GM21360 (cell line): ENCODE measurements around the gene ASCC3.

ENCODE experiments used
- ATAC-seq: cut with Tn5 transposase; IDR thresholded peaks from one replicate; pipeline ENCODE4 v1.9.1; 2021; ENCODE audit warnings: mild to moderate bottlenecking, moderate library complexity; ENCODE audit not compliant: unreplicated experiment

The ASCC3 gene

GRCh38 chr6:100506651-100507050 lies 374.5 kb downstream of the ASCC3 start:
- ATAC-seq: no peak

GRCh38 chr6:100504786-100505737 lies 376.1 kb downstream of the ASCC3 start:
- peak; percentile 58 for ATAC-seq

DNA sequence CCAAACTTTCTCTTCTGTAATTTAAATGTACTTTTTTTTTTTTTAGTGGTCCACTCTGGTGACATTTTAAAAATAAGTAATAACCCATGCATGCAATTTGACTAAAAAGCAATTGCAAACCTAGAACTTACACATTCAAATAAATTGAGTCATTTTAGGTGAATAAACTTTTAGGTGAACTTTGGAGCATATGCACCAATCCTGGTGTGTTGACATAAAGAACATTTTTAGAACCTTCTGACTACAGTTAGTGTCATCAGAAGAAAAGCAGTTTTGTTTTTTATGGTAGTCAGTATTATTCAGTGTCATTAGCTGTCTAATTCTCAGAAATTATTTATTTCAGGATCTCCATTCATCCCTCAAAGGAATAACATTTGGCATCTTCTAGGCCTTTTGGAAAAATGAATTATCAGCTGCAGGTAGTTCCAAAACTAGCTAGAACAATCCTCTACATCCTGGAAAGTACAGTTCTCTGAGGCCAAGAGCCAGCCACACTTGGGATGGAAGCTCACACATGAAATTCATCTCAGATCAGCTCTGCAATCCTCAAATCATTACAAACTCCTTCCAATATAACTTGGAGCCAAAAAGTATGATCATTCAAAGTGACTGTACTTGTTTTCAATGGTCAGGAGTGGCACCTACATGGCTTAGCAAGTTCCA lies 378.0 kb downstream of the ASCC3 start:
- no peak for ATAC-seq

DNA sequence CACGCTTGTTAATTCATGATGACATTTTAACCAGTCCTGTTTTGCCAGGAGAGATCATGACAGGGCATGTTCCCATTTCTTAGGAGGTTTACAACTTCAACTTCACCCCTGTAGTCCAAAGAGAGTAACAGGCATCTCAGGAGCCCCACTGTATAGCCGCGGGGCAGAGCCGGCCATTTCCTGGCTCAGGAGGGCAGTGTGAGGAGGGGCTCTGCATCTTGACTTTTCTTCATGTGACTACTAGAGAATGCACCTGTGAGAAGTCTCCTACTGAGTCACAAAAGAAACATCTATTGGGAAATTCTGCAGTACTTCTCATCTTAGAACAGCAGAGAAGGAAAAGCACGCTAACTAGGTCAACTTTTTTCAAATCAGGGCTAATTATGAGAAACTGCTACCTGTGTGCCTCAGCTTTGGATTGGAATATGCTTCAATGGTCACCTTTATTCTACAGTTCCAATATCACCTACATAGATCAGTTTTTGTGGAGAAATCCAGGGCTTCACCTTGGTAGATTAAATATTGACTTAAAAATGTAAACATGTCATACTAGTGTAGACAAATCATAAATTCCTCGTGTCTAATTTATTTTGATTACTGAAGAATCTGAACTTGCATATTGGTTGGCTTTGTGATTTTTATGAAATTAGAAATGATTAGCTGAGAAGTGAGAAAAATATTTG lies 387.8 kb downstream of the ASCC3 start:
- ATAC-seq: no peak

DNA sequence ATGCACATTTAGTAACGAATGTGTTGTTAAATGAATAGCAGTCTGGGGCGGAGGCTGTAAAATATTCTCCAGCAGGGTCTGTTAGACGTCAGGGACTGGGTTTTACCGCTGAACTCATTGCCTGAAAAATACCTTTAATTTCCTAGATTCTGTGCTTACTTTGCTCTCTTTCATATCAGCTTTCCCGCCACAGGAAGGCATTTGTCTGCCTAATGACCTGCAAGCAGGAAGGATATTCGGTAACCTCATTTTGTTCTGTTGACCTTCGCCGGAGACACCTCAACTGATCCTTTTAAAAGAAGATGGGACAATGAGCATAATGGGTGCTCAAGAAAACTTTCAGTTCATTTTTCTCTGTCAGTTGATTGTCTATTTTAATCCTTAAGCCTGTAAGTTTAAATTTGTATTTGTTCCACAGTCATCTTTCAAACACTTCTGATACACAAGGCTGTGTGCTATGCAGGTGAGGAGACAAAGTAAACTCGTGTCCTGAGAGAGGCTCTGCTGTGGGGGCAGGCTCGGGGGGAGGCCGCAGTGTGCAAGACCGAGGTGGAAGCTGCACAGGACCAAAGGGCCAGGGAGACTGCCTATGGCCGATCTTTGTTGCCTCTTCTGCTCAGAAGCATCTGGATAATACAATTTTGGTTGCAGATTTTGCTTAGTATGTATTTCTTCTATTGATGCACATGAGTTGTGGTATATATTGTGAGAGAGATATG lies 389.0 kb downstream of the ASCC3 start:
- ATAC-seq: no peak

- no peak for ATAC-seq
These were observed 391.1 kb downstream of the ASCC3 start for GRCh38 chr6:100490065-100490464.

- ATAC-seq: peak; percentile 54
These were observed 392.9 kb downstream of the ASCC3 start for GRCh38 chr6:100488244-100488643.

GRCh38 chr6:100487638-100488037 lies 393.5 kb downstream of the ASCC3 start:
- no peak for ATAC-seq

DNA sequence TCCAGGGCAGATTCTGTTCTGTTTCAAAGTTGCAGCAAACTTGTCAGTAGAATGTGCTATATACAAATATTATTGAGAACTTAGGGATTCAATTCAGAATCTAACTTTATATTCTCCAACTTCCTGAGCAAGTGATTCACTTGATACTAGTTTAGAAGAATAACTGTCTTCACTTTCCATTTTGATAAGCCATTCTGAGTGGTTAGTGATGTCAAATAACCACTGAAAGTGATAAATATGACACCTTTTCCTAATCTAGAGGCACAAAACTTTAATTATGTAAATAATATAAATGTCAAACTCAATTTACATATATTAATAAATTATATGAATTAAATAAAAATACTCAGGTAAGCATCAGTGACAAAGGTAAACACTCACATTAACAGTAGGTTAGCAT lies 395.9 kb downstream of the ASCC3 start:
- no peak for ATAC-seq

- ATAC-seq: no peak
These were observed 396.7 kb downstream of the ASCC3 start for GRCh38 chr6:100484474-100484873.

- ATAC-seq: no peak
These were observed 398.4 kb downstream of the ASCC3 start for GRCh38 chr6:100482698-100483097.

GRCh38 chr6:100479179-100480035 lies 401.7 kb downstream of the ASCC3 start:
- peak; percentile 59 for ATAC-seq

DNA sequence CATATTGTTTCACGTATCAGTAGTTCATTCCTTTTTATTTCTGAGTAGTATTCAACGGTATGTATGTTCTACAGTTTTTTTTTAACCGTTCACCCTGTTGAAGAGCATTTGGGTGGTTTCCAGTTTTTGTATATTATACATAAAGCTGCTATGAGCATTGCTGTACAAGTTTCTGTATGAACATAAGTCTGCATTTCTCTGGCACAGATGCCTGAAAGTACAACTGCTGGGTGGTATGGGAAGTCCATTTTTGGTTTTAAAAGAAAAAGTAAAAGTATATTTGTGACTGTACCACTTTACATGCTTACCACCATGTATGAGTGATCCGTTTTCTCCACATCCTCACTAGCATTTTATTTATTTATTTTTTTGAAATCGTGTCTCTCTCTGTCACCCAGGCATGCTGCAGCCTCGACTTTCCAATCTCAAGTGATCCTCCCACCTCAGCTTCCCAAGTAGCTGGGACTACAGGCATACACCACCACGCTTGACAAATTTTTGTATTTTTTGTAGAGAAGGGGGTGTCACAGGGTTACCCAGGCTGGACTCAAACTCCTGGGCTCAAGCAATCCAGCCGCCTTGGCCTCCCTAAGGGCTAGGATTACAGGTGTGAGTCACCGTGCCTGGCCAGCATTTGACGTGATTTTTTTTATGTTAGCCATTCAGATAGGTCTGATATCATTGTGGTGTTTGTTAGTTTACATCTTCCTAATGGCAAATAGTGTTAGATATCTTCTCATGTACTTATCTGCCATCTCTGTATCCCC lies 405.4 kb downstream of the ASCC3 start:
- ATAC-seq: peak; percentile 65

GRCh38 chr6:100473182-100473581 lies 407.9 kb downstream of the ASCC3 start:
- no peak for ATAC-seq

DNA sequence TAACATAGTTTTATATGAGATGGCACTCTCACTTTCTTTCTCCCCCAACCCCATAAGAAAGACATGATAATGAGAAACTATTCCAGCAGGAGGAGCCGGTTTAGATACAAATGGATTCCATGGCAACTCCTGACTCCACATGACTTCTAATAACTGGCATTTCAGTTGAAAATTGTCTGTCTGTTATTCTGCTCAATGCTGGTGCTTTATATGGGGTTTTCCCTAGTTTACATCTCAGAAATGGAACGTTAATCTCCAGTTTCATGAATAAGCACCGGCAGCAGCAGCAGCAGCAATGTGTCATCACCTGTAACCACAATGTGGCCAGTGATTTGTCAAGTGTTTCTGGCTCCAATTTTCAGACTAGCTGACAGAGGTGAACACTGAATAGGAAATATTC lies 408.5 kb downstream of the ASCC3 start:
- peak; percentile 87 for ATAC-seq

DNA sequence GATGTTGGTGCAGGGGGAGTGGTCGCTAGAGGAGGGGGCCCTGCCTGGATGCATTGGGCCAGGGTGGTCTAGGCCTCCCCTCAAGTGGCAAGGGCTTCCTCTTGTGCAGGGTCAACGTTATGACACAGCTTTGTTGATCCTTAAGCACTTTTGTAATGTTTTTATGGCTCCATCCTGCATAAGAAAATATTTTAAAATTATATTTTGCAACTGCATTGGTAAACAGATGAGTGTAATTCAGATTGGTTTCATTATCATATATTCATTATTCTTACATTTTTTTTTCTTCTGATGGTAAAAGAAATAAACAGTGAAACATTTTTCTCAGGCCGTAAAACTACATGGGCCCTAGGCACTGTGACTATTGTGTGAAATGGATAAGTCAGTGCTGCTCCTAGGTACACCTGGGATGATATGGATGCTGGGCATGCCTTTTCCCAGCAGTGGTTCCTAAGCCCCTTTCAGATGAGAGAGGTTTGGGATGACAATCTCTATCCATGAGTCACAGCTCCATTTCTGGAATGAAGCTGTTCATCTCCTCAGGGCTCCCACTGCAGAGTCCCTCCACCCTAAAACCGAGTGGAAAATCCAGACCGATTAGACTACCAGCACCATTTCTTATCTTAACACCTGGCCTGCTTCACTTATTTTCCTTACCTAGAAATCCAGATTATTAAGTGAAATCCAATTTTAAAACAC lies 410.6 kb downstream of the ASCC3 start:
- no peak for ATAC-seq

DNA sequence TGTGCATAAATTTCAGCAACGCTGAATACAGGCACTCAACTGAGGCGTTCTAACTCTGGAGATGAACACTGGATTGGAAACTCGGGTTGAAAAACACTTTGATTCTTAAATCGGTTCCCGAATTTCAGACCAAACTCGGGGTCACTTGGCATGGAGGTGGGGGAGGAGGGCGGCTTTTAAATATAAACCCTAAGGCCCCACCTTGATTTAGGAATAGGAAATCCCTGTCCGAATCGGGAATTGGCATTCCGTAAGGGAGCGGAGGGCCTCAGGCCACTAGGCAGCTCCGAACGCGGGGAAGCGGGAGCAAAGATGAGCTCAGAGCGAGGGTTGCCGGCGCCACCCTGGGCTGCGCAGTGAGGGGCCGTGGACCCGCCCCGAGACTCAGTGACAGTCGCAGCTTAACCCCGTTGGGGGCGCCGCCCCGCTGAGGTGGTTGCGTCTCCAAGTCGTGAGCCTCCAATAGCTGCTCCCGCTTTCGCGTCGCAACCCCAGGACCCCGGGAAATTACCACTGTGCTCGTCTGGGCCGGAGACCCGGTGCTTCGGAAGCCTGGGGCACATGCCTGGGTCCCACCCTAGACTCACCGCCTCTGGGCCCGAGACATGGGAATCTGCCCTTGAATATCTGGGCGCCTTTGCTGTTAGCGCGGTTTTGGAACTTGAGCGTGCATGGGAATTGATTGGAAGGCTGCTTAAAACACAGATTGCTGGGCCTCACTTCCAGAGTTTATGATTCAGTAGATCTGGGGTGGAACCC lies 411.8 kb downstream of the ASCC3 start:
- no peak for ATAC-seq
